Daoy (cell line): ENCODE results near the gene EVL. TPM values are rescaled to one million over a fixed set of nuclear protein-coding genes. Genes with fewer than 3 reads are reported as not detected.
A peak's percentile ranks its signal among the peaks of the same experiment; 100 is the strongest.
"Not testable (repeated sequence)": the region's sequence is repeated elsewhere in the genome, so short reads cannot be mapped to it uniquely, and the experiment has no call there.

Experiments used
- DNase-seq: peaks from one replicate; pipeline ENCODE4 v3.0.0-alpha.2; 2015; ENCODE audit warnings: low read depth
- total RNA-seq: library from RNA; depleted of rRNA; stranded (reverse); fragments of >200 nt; shearing (Covaris generic); gene quantifications from 2 replicates; pipeline ENCODE4 v1.2.3, GENCODE V29; 2014

Gene EVL
- total RNA-seq, 1 experiment from 2014 or later: 18.6 TPM

DNA sequence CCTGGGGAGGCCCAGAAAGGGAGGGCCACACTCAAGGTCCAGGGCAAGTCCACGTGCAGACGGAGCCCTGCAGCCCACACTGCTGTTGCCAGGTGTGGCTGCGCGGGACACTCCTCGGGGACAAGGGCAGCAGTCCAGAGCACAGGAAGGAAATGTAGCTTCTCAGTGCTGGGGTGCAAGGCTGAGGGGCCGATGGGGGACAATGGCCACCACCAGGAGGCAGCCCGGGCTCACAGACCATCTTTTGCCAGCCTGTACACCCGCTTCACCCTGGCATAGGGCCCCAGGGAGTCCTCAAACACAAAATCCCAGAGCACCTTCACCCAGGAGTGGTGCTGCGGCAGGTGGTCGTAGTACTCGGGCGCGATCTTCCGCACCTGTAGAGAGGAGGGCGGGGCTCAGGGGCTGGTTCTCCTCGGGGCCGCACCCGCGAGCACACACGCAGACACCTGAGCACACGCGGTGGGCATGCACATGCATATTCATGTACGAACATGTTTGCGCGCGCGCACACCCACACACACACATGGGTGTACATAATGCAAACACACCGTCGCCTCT, 81.4 kb downstream of the EVL start:
- DNase-seq: no peak

- no peak for DNase-seq
Measured at GRCh38 chr14:100147181-100147631, 82.0 kb downstream of the EVL start.

DNA sequence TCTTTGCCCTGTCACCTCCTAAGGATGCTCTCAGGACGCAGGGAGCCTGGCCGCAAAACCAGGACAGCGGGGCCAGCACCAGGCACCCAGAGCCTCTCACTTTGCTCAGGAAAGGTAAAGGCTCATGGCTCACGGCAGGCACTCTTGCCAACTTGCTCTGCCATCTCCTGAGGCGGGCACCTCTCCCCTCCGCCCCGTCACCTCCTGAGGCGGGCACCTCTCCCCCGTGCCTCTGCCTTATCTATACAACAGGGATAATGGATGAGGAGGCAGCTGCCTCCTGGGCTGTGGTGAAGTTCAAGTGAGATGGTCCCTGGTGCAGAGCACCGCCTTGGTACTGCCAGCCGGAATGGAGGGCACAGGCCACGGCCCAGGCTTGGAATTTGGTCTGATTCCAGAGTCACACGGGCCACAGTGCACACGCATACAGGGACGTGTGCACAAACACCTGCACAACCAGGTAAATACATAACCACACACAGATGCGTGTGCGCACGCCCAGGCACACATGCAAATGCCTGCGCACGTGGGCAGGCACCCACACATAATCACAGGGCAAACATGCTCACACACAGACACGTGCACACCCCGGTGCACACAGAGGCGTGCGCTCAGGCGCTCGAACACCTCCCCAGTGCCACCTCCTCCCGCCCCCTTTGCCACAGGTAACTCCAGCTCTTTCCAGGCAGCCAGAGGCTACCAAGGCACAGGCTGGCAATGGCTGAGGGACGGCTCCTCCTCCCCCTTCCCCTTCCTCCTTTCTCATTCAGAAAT, 82.7 kb downstream of the EVL start:
- no peak for DNase-seq

GRCh38 chr14:100148837-100149731, 83.9 kb downstream of the EVL start:
- DNase-seq: no peak

- DNase-seq: no peak
Measured at GRCh38 chr14:100149851-100150611, 84.8 kb downstream of the EVL start.

GRCh38 chr14:100150932-100151587, 85.8 kb downstream of the EVL start:
- no peak for DNase-seq

DNA sequence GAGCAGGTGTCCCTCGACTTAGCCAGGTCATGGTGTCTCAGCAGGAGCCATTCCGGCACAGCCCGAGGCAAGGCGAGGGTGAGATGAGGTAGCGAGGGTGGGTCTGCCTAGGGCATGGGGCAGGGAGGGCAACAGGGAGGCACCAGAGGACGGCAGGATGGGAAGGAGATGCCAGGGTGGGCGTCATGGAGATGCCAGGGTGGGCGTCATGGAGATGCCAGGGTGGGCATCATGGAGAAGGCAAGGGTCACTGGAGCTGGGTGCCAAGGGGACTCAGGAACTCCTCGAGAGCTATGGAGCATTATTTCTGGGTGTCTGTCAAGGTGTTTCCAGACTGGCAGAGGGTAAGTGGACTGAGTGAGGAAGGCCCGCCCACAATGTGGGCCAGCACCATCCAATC, 86.9 kb downstream of the EVL start:
- DNase-seq: no peak

DNA sequence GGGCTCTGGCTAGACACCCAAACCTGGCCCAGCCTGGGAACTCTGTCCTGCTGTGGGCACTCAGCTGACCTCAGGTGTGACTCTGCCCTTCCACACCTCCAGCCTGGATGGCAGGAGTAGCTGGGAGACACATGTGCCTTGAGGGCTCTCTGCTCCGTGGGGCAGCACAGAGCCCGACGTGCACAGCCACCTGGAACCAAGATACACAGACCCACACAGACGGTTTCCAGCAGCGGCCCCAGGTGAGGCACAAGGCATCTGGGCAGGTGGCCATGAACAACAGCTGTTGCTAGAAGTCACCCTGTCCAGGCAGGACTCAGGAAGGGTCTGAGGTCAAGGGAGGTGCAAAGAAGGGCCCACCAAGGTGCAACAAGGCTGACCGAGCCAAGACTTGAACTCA, 88.3 kb downstream of the EVL start:
- no peak for DNase-seq

- peak; percentile 56 for DNase-seq
Measured at GRCh38 chr14:100155049-100155621, 89.9 kb downstream of the EVL start.

DNA sequence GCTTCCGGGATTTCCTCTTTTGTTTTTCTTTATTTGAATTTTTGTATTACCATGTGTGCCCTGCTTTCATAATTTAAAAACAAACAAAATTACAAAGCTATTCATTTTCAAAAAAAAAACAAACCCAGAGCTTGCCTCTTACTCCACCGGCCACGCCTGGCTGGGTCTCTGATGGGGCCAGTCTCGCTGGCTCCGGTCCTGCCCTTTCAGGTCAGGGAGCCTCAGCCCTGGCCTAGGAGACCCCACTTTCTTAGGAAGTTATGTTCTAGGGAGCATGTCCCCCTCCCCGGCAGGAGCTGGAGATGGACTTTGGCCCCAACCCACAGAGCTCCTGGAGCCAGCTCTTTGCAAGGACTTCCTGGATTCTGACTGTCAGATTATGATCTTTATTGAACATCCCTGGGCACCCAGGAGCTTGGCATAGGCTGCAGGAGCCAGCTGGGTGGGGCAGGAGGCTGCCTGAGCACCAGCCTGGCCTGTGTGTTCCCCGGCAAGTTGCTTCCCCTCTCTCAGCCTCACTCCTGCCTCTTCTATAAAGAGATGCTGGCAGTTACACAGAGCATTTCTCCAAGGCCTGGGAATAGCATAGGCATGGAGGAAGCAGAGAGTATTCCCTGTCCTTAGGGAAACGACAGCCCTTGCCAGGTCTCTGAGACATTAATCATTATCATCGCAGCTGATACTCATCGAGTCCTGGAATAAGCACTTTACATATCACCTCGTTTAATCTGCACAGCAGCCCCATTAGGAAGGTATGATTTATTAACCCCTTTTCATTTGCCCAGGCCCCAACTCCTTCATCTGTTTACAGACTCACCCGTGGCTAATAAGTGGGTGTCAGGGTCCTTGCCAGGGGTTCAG, 90.8 kb downstream of the EVL start:
- DNase-seq: no peak

DNA sequence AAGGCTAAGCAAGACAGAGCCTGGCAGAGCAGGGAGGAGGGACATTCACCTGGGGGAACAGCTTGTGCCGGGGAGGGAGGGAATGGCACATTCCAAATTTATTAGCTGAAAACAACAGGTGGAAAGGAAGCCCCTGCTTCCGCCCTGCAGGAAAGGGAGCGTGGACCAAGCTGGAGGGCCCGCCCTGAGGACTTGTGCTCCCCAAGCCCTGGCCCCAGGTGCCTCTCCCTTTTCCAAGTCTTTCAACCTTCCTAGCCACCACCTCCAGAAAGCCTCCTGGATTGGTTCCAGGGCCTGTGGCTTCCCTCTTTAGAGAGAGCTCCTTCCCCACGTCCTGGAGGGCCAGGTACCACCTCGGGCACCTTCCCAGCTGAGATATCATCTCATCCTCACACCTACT, 91.6 kb downstream of the EVL start:
- DNase-seq: no peak

- DNase-seq: not testable (repeated sequence)
Measured at GRCh38 chr14:100157548-100158232, 92.5 kb downstream of the EVL start.

- no peak for DNase-seq
Measured at GRCh38 chr14:100158566-100159093, 93.4 kb downstream of the EVL start.

DNA sequence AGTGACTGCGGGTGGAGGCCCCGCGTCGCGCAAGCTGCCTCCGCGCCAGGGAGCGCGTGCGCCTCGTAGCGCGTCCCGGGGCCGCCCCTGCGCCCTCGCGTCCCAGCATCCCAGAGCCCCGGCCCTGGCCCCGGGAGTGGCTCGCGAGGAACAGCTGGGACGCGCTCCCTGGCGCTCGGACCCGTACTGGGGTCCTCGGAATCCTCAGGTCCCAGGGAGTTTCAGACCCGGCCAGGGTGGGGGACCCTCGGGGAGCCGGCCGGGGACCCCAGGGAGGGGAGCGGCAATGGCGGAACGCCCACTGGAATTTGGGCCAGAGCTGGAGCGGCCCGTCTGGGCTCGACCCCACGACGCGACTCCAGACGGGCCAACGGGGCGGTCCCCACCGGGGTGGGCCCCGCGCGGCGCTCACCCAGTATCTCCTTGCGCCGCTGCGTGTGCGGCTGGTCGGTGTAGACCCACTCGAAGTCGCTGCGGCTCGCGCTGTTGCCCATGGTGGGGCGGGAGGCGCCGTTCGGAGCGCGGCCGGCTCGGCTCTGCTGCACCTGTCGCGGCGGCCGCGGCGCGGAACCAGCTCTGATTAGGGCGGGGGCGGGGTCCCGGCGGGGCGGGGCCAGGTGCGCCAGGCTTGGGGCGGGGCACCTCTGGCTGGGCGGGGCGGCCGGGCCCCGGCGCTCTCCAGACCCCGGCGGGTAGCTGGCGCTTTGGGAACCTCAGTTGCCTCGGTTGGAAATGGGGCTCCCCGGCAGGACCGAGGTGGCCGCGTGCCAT, 94.1 kb downstream of the EVL start, which contains the start of gene DEGS2:
Gene DEGS2, minus strand, starts transcription at position 552 of the 771 bp plus-strand sequence. Its CDS starts 58 bp downstream, at position 494.
- no peak for DNase-seq

DNA sequence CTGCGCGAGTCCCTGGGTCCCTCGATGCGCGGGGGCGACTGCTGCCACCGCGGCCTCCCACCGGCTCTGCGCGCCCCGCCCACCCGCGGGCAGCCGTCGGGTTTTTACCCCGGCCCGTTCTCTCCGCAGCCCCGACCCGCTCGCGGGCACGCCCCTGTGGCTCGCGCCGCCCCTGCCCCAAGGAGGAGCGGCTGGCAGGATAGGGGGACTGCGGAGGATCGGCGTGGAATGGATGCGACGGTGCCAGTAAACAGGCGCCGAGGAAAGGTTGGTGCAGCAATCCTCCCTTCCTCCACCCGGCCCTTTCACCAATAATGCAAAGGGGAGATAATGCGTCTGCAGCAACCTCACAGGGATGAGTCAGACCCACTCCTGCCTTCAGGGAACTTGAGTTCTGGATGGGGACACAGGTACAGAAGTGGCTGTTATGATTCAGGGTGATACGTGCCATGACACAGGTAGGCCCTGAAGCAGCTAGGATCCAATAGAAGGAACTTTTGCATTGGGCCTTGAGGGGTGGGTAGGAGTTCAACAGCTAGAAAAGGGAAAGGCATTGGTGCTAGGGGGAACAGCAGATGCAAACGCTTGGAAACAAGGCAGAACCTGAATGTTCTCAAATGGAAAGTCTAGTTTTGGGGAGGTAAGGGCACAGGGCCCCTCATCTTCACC, 94.8 kb downstream of the EVL start:
- no peak for DNase-seq

DNA sequence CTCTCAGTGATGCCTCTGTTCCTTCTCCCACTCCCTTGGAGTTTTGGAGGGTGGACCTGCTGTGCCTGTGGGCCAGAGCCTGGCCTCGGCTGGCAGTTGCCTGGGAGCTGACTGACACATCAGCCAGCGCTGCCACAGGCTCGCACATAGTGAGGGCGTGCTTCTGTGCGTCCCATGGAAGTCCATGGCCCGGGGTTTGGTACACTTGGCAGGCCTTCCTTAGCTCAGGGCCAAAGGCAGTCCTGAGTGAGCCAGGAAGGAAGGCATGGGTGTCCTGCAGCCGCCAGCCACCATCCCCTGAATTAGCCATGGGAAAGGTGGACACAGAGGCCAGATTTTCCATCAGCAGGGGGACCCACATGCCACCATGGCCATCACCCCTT, 95.3 kb downstream of the EVL start:
- DNase-seq: no peak

GRCh38 chr14:100165376-100165775, 100.2 kb downstream of the EVL start:
- no peak for DNase-seq
